Activated CD4-positive, CD25-positive, alpha-beta regulatory T cell treated with anti-CD3 and anti-CD28 coated beads, Interleukin-2, amount 50 U/mL, for 72 hours (primary cell): Measurements from ENCODE around the gene DUOXA1.

Source experiments
- DNase-seq: peaks from one replicate; pipeline ENCODE4 v3.0.0; 2021

Gene DUOXA1, protein sequence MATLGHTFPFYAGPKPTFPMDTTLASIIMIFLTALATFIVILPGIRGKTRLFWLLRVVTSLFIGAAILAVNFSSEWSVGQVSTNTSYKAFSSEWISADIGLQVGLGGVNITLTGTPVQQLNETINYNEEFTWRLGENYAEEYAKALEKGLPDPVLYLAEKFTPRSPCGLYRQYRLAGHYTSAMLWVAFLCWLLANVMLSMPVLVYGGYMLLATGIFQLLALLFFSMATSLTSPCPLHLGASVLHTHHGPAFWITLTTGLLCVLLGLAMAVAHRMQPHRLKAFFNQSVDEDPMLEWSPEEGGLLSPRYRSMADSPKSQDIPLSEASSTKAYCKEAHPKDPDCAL

DNA sequence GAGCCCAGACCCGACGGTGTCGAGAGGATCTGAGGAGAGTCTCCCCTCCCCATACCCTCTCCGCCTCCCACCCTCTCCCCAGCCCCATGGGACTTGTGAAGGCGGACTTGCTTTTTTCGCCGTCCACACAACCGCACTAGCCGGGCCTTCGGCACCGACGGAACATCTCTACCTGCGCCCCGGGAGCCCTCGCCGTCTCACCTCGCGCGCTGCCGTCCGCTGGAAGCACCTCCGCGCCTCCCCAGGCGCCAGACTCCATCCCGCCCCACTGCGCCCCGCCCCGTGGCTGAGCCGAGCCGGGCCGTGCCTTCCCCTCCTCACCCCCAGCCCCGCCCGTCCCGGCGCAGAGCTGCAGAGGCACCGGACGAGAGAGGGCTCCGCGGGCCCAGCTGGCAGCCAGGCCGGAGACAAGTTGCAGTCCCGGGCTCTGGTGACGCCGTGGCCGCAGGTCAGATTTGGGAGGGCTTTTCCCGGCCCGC, at the start of gene DUOXA1, which contains the start of gene DUOX1:
Gene DUOXA1 (minus strand): TSS at position 229 of the 479 bp plus-strand sequence. CDS start 6,865 bp downstream, outside the sequence.
Gene DUOX1 (plus strand): TSS at position 344 of the 479 bp plus-strand sequence. CDS start 1,973 bp downstream, outside the sequence.
- DNase-seq = no peak

DNA sequence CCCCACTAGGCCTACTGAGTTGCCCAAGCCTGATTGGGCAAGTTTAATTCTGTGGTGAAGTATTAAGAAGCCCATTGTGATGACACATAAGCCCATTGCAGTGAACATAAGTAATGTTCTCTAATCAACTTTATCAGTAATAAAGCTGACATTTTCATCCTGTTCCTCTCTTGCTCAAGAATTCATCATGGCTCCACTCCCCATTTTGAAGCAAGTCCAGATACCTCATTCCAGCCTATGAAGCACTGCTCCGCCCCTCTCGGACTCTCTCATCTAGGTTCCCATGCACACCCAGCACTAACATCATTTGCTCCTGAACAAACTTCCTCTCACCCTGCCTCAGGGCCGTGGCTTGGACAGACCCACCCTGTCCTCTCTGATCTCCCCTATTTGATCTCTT, 47.6 kb upstream of the DUOXA1 start:
- DNase-seq = no peak

DNA sequence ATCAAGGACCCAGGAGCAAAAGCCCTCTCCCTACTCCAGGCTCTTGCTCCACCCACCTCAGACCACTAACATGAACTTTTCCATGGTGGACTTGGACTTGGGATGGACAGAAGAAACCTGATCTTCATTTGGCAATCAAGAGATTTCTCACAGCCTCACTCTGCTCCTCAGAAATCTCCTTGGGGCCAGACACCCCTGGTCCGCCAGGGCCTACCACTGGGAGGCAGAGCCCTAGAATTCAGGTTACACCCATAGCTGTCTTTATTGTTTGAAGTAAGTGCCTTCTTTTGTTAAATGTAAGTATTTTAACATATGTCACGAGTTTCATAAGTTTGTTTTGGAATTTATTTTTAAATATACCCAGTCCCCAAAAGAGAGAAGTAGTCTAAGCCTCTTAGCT, 44.9 kb upstream of the DUOXA1 start:
- no peak for DNase-seq

DNA sequence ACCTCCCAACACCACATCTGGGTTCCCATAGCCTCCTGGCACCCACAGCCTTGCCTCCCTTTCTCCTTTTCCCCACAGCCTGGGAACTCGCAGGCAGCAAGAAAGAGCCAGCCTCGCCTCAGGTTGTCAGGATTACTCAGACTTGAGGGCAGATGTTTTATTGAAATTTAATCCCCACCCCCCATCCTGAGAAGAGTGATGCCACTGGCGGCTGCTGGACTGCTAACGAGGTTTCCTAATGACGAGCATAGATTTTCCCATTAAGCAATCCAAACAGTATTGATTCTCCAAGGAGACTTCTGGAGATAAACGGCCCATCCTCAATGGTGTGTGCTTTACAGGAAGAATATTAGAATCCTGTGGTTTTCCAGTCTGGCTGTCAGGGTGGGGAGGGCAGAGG, 44.4 kb upstream of the DUOXA1 start:
- DNase-seq = no peak

DNA sequence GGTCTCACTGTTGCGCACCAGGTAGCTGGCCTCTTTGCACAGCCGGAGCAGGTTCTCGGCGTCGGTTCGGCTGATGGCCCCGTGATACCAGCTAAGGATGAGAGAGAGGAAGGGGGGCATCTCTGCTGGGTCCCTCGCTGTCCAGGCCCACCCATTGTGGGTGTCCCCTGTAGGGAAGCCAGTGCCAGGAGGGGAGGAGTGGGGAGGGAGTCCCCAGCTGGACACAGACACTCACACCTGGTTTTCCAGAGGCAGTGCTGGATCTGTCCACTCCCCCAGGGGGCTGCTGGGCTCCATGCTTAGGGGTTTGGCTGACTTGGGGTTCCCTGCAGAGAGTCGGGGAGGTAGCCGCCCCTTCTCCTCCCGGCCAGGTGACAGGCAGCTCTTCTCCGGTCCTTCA, 42.2 kb upstream of the DUOXA1 start:
- DNase-seq = no peak

DNA sequence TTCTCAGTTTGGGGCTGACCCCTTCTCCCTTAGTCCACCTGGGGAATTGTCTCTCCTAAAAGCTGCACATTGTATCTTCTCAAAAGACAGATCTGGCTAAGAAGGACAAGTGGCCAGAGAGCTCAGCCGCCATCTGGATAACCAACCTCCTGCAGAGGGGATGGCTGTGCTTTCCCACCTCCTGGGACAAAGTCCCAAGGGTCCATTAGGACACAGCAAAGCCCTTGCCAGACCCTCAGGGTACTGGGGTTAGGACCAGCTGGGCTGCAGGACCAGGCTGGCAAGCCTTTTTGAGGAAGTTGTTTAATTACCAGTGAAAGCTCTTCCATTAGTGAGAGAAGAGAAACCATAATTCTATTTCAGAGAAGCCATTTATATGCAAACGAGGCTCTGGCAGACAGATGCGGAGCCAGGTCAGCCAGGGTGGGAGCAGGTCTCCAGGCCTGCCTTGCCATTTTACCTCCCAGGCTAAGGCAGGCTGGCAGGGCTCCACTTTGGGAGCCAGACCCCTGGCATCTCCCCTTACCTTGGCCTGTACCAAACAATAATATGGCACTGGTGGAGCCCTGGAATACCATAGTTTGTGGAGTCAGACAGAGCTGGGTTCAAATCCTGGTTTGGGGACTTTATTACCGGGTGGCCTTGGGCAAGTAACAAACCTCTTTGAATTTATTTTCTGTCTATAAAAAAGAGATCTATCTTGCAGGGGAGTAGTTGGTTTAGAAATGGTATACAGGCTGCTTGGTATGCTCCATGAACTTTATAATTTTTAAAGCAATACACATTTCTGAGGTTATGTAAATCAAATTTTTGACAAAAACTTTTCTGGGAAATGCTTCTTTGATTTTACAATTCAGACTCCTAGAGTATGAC, 40.2 kb upstream of the DUOXA1 start:
- DNase-seq = no peak

DNA sequence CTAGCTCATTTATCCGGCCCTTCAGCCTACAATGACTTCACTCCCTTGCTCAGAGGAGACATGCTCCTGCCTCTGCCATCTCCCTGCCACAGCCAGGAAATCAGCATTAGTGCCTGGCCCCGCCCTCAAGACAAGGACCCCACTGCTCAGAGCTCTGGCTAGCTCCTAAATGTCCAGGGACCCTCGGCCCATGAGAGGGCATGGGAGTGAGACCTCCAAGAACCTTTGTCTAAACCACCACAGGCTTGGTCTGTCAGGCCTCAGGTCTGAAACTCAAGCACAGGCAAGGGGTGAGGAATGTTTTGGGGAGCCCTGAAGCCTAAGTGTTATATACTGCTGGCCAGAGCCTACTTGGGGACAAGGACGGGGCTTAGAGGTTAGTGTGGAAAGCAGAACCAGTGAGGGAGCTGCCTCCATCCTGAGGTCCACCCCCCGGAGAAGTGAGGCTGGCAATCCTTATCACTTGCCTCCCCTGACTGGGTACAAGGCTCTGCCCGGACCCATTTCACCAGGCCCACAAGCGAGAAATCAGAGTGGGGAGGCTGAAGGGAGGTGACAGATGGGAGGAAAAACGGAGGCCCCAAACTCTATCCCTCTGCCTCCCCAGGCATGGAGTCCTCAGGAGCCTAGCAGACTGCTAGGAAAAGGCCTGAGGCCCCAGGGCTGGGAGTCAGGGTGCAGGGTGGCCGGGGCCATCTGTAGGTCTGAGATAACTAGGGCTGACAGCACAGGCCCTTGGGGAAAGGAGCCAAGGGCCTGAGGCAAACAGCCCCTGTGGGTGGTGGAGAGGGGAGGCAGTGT, 39.3 kb upstream of the DUOXA1 start:
- no peak for DNase-seq

DNA sequence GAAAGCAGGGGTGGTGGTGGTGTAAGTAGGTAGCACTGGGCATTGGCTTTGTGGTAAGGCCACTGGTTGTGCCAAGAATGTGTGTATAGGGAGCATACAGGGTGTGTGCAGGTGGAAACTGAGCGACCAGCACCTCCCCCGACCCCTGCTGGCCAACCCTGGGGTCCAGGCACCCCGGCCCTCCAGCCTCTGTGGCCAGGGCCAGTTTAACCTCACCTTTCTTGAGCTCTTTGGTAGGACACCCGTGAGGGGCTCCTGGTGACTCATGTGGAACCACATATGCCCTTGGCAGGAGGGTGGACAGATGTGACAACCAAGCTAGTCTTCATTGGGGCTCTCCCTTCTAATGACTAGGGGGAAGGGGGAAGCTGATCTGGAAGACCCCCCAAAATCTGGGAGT, 38.6 kb upstream of the DUOXA1 start:
- DNase-seq = no peak

DNA sequence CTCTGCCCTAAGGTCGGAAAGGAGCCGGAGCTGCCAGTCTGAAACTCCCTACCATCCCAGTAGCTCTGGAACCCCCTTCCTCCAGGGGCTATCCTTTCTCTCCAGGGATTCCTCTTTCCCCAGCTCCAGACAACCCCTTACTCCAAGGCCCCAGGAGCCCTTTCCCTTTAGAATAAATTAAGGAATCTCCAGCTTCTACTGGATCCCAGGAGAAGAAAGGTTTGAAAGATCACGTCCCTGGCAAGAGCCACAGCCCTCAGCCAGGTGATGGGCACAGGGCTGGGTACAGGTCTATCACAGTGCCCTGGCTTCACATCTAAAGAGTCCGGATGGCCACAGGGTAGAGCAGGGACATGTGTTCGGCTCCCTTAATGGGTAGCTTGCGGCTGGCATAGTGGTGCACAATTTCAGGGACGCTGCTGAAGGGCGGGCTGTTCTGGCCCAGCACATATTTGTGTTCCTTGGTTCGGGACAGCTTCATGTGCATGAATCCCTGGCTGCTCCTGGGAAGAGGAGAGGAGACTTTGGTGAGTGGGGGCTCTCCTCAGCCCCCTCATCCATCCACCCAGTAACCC, 38.0 kb upstream of the DUOXA1 start:
- no peak for DNase-seq

DNA sequence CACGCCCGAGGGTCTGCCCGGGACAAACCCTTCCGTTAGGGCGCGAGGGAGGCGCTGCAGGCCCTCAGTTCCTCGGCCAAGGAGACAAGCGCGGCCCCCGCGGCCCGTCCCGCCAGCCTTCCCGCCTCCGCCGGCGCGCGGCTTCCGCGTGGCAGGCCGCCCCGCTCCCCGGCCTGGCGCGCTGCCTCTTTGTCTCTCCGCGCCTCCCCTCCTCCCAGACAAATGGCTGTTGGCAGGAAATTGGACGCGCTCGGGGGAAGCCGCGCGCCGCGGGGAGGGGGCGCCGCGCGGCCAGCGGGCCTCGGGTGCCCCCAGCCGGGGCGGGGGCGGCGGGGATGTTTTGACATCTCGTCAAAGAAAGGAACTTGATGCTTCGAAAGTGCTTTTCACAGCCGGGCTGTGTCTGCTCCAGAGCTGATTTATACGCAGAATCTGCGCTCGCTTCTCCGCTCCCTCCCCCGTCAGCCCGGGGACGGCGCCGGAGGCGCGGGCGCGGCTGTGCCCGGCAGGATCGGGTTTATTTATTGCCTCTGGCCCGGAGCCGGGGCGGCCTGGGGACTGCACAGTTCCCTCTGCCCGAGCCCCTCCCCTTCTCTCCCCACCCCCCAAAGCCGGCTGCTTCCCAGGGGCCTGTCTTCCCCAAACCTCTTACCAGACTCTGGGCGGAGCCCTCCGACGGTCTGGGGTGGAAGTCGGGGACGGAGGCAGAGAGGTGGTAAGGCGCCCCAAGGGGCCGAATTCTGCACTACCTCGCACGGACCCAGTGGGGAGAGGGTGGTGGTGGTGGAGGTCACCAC, 37.4 kb upstream of the DUOXA1 start:
- peak; percentile 86 for DNase-seq

DNA sequence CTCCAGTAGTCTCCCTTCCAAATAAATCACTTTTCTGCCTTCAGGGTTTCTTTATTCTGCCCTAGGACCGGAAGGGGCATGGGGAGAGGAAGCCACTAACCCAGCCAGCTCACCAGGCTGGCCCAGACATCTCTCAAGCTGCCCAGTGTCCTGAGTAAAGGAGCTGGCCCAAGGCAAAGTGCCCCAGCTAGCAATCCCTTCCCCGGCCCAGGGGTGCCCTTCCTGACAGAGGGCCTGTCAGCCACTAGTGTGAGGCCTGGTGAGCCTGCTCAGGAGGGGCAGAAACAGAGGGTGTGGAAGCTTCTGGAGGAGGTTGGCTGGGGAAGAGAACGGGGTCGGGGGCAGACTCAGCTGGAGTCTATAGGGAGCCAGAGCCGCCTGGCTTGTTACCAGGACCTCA, 35.9 kb upstream of the DUOXA1 start:
- no peak for DNase-seq

DNA sequence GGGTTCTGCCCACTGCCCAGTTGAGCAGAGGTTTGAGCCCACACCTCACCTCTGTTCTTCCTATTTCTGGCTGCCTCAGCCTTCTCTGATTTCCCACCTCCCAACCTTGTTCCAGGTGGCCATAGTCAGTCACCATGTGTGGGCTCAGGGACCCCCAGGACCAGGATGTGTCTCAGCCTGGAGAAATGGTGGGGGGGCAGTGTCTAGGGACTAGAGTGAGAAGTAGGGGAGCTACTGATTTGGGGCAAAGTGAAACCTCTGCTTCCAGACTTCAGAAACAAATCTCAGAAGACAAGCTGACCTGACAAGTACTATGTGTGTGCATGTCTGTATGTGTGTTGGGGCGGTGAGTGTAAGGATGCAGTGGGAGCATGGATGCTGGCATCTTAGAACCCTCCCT, 35.2 kb upstream of the DUOXA1 start:
- no peak for DNase-seq

DNA sequence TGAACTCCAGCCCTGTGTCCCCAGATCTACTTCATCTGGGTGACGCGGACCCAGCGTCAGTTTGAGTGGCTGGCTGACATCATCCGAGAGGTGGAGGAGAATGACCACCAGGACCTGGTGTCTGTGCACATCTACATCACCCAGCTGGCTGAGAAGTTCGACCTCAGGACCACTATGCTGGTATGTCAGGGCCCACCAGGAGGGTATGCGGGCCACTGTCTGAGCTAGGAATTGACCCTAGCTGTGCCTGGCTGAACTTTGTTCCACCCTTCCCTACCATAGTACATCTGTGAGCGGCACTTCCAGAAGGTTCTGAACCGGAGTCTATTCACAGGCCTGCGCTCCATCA, 33.8 kb upstream of the DUOXA1 start:
- DNase-seq = no peak

DNA sequence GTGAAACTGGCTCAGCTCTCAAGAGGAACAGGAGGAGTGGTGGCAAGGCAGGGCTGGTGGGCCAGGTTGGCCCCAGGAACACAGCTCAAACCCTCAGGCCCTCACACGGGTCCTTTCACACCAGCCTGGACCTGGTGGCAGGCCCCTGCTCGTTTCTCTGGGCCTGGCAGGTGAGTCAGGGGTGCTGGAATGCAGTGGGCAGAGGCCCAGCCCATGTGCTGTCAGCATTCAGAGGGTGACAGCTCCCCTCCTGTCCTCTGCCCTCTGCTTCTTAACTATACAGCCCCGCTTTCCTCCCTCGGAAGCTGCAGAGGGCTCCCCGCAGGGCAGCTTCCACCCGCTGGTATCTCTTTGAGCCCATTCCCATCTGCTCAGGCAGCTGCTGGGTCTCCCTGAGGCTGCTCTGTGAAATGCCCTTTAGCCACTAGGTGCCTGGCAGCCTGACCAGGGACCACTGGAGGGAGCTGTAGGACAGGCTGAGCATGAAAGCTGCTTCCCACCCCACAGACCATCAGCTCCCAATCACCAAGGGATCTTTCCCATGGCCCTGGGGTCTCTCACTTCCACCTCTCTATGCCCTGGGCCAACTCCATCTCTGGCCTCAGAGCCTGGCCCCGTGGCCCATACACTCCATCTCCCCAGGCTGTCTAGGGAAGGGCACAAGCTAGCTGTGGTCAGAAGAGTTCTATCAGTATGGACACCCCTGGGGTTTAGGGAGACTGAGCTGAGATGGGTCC, 33.3 kb upstream of the DUOXA1 start:
- no peak for DNase-seq

DNA sequence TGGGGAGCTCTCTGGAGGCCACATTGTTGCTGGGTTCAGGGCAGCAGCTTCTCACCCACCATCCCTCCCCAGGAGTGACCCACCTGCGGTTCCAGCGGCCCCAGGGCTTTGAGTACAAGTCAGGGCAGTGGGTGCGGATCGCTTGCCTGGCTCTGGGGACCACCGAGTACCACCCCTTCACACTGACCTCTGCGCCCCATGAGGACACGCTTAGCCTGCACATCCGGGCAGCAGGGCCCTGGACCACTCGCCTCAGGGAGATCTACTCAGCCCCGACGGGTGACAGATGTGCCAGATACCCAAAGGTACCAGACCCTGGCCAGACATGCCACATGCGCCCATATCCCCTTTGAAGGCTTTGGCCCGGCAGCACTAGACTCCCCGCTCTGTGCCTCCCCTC, 32.0 kb upstream of the DUOXA1 start:
- DNase-seq = no peak

DNA sequence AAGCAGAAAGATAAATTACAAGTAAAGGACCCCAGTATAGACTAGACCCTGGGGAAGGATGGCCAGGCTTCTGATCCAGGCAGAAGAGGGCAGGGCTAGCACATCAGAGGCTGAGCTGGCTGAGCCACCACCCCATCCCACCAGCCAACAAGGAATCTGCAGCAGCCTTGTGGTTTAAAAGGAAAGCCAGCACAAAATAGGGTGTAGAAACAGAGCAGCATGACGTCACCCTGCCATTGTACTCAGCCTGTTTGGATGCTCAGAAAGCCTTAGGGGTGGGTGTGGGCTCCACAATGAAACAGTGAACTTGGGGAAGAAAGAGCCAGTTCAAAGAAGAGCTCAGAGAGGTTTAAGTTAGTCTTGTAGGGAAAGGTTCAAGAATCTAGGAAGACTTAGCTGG, 28.3 kb upstream of the DUOXA1 start:
- no peak for DNase-seq

DNA sequence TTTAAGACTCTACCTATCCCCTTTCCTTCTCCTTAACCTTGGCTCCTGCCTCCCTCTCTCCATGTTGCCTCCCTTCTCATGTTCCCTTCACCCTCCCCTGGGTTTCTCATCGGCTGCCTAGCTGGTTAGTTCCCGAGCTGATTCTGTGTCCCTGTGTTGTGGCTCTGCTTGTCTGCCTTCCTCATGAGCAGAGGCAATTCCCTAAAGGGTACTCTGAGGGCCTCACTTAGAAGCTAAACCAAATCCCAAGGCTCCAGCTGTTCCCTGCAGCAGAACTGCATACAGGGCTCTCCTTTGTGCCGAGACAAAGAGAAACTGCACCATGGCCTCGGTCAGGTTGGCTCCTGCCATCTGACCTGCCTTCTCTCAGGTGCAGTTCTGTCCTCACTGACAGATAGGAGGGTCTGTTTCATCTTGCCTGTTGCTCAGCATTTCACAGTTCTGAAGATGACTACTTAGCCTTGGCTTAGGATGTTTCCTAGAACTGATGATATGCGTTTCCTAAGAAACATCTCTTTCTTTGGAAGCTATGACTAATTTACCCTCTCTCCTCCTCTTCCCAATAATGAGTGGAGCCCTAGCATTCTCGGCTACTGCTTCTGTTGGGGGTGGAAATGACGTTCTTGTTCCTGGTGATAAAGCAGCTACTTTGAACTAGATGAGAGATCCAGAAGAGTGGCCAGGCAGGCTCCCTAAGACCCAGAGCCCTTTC, 27.2 kb upstream of the DUOXA1 start:
- no peak for DNase-seq

DNA sequence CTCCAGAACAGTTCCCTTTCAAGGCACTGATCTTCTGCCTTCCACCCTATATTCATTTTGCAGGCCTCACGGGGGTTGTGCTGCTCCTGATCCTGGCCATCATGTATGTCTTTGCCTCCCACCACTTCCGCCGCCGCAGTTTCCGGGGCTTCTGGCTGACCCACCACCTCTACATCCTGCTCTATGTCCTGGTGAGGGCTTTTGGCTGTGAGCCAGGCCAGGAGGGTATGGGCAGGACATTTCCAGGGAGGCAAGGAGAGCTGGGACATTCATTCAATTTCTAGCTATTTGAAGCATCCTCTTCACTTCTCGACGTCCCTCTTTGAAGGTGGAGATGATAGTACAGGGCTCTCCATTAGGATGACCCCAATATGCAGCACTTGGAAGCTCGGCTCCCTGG, 26.1 kb upstream of the DUOXA1 start:
- no peak for DNase-seq

DNA sequence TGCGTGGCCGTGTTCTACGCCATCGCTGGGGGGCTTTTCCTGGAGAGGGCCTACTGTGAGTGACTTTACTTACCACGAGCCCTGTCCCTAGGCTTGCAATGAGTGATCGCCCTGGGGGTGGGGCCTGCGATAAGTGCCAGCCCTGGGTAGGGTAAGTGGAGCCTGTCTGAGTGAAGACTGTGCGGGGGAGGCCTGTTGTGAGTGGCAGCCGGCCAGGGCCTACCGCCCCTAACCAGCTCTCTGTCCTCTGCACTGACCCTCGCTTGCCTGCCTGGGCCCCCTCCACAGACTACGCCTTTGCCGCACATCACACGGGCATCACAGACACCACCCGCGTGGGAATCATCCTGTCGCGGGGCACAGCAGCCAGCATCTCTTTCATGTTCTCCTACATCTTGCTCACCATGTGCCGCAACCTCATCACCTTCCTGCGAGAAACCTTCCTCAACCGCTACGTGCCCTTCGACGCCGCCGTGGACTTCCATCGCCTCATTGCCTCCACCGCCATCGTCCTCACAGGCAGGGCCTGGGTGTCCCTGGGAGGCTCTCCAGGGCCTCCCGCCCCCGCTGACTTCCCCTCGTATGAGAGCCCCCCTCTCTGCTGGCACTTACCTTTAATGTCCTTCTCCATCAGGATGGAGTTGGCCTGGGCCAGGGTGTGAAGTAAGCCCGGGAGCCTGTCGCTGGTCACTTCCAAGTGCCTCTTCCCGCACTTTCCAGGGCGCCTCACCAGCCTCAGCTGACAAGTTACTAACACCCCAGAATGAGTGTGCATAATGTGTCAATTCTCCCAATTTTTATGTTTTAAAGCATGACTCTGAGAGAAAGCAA, 22.5 kb upstream of the DUOXA1 start:
- no peak for DNase-seq

DNA sequence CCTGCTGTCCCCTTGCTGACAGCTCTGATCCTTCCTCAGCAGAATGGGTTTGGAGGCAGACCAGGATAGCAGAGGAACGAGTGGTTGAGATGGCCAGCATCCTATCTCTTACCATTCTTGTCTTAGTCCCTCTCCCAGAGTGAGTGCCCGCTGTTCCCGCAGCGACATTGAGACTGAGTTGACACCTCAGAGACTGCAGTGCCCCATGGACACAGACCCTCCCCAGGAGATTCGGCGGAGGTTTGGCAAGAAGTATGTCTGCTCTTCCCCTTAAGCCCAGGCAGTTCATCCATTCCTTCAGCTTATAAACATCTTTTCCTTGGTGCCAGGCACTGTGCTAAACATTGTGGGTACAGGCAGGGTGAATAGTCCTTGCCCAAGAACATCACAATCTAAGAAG, 21.3 kb upstream of the DUOXA1 start:
- no peak for DNase-seq
